Measurements from ENCODE around the gene ACOT11.
A peak's percentile ranks its signal among the peaks of the same experiment; 100 is the strongest.
"Not testable (repeated sequence)": the region's sequence is repeated elsewhere in the genome, so short reads cannot be mapped to it uniquely, and the experiment has no call there.

The ACOT11 gene

GRCh38 chr1:54536656-54537055 is 11.4 kb upstream of the ACOT11 start:
- DNase-seq (ENCODE audit: extremely low read depth in 1 of 2, low read depth in 1 of 2): not testable (repeated sequence)

- no peak for DNase-seq (ENCODE audit: extremely low read depth in 1 of 2, low read depth in 1 of 2)
These were observed 10.4 kb upstream of the ACOT11 start for GRCh38 chr1:54537611-54538010.

- no peak for DNase-seq (ENCODE audit: extremely low read depth in 1 of 2, low read depth in 1 of 2)
These were observed 9.5 kb upstream of the ACOT11 start for GRCh38 chr1:54538538-54538937.

- no peak for DNase-seq (ENCODE audit: extremely low read depth in 1 of 2, low read depth in 1 of 2)
These were observed 7.3 kb upstream of the ACOT11 start for GRCh38 chr1:54540582-54541295.

GRCh38 chr1:54542120-54542961 is 5.7 kb upstream of the ACOT11 start:
- peak in 1 of 2 donors; percentile 15 for DNase-seq (ENCODE audit: extremely low read depth in 1 of 2, low read depth in 1 of 2)

- no peak for DNase-seq (ENCODE audit: extremely low read depth in 1 of 2, low read depth in 1 of 2)
These were observed 5.0 kb upstream of the ACOT11 start for GRCh38 chr1:54542962-54543539.

- no peak for DNase-seq (ENCODE audit: extremely low read depth in 1 of 2, low read depth in 1 of 2)
These were observed 4.1 kb upstream of the ACOT11 start for GRCh38 chr1:54543729-54544496.

GRCh38 chr1:54545916-54546635 is 2.0 kb upstream of the ACOT11 start:
- no peak for DNase-seq (ENCODE audit: extremely low read depth in 1 of 2, low read depth in 1 of 2)

- no peak for DNase-seq (ENCODE audit: extremely low read depth in 1 of 2, low read depth in 1 of 2)
These were observed 1.2 kb upstream of the ACOT11 start for GRCh38 chr1:54546651-54547401.

GRCh38 chr1:54548389-54549044 is 489 bp downstream of the ACOT11 start:
- no peak for DNase-seq (ENCODE audit: extremely low read depth in 1 of 2, low read depth in 1 of 2)

- no peak for DNase-seq (ENCODE audit: extremely low read depth in 1 of 2, low read depth in 1 of 2)
These were observed 1.3 kb downstream of the ACOT11 start for GRCh38 chr1:54549181-54549924.

- no peak for DNase-seq (ENCODE audit: extremely low read depth in 1 of 2, low read depth in 1 of 2)
These were observed 3.9 kb downstream of the ACOT11 start for GRCh38 chr1:54551891-54552290.

- no peak for DNase-seq (ENCODE audit: extremely low read depth in 1 of 2, low read depth in 1 of 2)
These were observed 5.7 kb downstream of the ACOT11 start for GRCh38 chr1:54553602-54554313.

- no peak for DNase-seq (ENCODE audit: extremely low read depth in 1 of 2, low read depth in 1 of 2)
These were observed 8.1 kb downstream of the ACOT11 start for GRCh38 chr1:54556110-54556509.

GRCh38 chr1:54557671-54558355 is 9.8 kb downstream of the ACOT11 start:
- no peak for DNase-seq (ENCODE audit: extremely low read depth in 1 of 2, low read depth in 1 of 2)

- no peak for DNase-seq (ENCODE audit: extremely low read depth in 1 of 2, low read depth in 1 of 2)
These were observed 10.5 kb downstream of the ACOT11 start for GRCh38 chr1:54558434-54559030.

GRCh38 chr1:54559111-54559548 is 11.1 kb downstream of the ACOT11 start:
- DNase-seq (ENCODE audit: extremely low read depth in 1 of 2, low read depth in 1 of 2): no peak
